ENCODE data around the gene ADAMTSL1. TPM values are rescaled to one million over a fixed set of nuclear protein-coding genes. Genes with fewer than 3 reads are reported as not detected.

The ADAMTSL1 gene
- total and polyA plus RNA-seq, 2 of the 13 experiments (the other 11 are each of a cell fraction or from before 2014, with no cell fraction given), result not detected

- Histone ChIP-seq H3K4me2 (ENCODE audit: low read depth, low read length) (no peak overlapping the region), H3K27ac (ENCODE audit: extremely low read length, insufficient read depth, low read length) (no peak overlapping the region), H3K9me3 (ENCODE audit: low read length) (no peaks in the 10 kb centered on the region), H3K79me2 (ENCODE audit: insufficient read depth, low read length) (no peaks in the 10 kb centered on the region), H3K9ac (ENCODE audit: insufficient read depth, low read depth, low read length) (no peak overlapping the region), H3K4me3 (replicated peaks in 1 of 3; ENCODE audit: insufficient read depth in 1 of 3, low read depth in 2 of 3, low read length in 3 of 3) (no peak overlapping the region), H2AFZ (ENCODE audit: low read length) (no peak overlapping the region), H3K4me1 (ENCODE audit: insufficient read depth, low read length) (no peaks in the 10 kb centered on the region), H3K27me3 (ENCODE audit: control insufficient read depth in 1 of 2, insufficient read depth in 2 of 2, low read length in 2 of 2) (no peaks in the 10 kb centered on the region), H4K20me1 (ENCODE audit: insufficient read depth, low read length) (no peaks in the 10 kb centered on the region), H3K36me3 (replicated peaks in 1 of 2; ENCODE audit: control insufficient read depth in 1 of 2, insufficient read depth in 2 of 2, low read length in 2 of 2) (no peaks in the 10 kb centered on the region)
- CTCF ChIA-PET (ENCODE audit: low intra/inter-chr PET ratio, low total read pairs), result no interaction called here
- no peak for TF ChIP-seq TSC22D2 (CRISPR knock-in tag; IDR thresholded peaks at IDR 0.05; ENCODE audit: borderline replicate concordance)
- no peak for TF ChIP-seq KDM1A (CRISPR knock-in tag; IDR thresholded peaks at IDR 0.05)
- TF ChIP-seq ELF3 (CRISPR knock-in tag; IDR thresholded peaks at IDR 0.05), result no peak
- TF ChIP-seq ZNF766 (CRISPR knock-in tag; IDR thresholded peaks at IDR 0.05; ENCODE audit: borderline replicate concordance), result no peak
- TF ChIP-seq ZFP36L1 (CRISPR knock-in tag; IDR thresholded peaks at IDR 0.05), result no peak
- no peak for TF ChIP-seq GPBP1L1 (CRISPR knock-in tag; IDR thresholded peaks at IDR 0.05)
- no peak for TF ChIP-seq NFIB (CRISPR knock-in tag; IDR thresholded peaks at IDR 0.05; ENCODE audit: borderline replicate concordance)
- TF ChIP-seq HHEX (CRISPR knock-in tag; IDR thresholded peaks at IDR 0.05), result no peak
- no peak for TF ChIP-seq KLF12 (CRISPR knock-in tag; IDR thresholded peaks at IDR 0.05; ENCODE audit: borderline replicate concordance)
- no peak for TF ChIP-seq PHF20 (CRISPR knock-in tag; IDR thresholded peaks at IDR 0.05)
- TF ChIP-seq ZNF329 (CRISPR knock-in tag; IDR thresholded peaks at IDR 0.05; ENCODE audit: low read depth), result no peak
- TF ChIP-seq ZNF746 (CRISPR knock-in tag; IDR thresholded peaks at IDR 0.05), result no peak
- TF ChIP-seq ZNF614 (CRISPR knock-in tag; IDR thresholded peaks at IDR 0.05; ENCODE audit: borderline replicate concordance), result no peak
- no peak for TF ChIP-seq NFRKB (IDR thresholded peaks at IDR 0.05)
- TF ChIP-seq MTA1 (CRISPR knock-in tag; IDR thresholded peaks at IDR 0.05; ENCODE audit: borderline replicate concordance), result no peak
- TF ChIP-seq ATF2 (CRISPR knock-in tag; IDR thresholded peaks at IDR 0.05), result no peak
- no peak for TF ChIP-seq ZNF891 (CRISPR knock-in tag; IDR thresholded peaks at IDR 0.05)
- FAIRE-seq (no peak), ATAC-seq (no peak), DNase-seq (ENCODE audit: low spot score) (no peak)
- intact Hi-C loops (cut with micrococcal nuclease; ENCODE audit: unreplicated experiment), result no loop called here
- BruUV-seq (replicated peaks), result no TSS peak
- POLR2A ChIA-PET, result no interaction called here
- WGBS (ENCODE audit: low lambda C conversion rate), result 0% methylated on average over 2 of the region's 2 CpGs
- in situ Hi-C loops (cut with HindIII; ENCODE audit: extremely low pct_ligation_motif_present, low pct_unique_long_range_greater_than_20kb), result no loop called here
These were observed 15.9 kb downstream of the ADAMTSL1 start for GRCh38 chr9:18489861-18490260.

Data from HepG2 (cell line).